Measurements from ENCODE around the gene ETV4.

DNA sequence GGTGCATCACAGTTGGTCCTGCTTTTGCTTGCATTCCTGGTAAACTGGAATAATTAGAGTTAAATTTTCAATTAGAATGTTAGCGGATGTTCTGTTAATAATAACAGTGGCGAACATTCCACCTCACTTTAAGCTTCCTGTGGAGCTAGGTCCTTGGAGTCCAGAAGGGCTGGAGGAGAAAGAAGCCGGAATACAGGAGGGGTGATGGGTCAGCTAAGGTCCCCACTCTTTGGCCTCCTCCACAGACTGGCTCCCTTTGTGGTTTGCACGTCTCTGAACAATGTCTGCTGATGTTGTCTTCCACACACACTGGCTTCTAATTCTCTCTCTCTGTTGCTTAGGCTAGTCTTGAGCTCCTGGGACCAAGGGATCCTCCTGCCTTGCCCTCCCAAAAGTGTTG is 35.0 kb upstream of the ETV4 start:
- TF ChIP-seq SMC3 (conservative IDR thresholded peaks at IDR 0.05; ENCODE audit: poor library complexity) (no peak), RAD21 (conservative IDR thresholded peaks at IDR 0.05) (no peak), TAF1 (IDR thresholded peaks at IDR 0.05; ENCODE audit: low read depth) (no peak), EP300 (conservative IDR thresholded peaks at IDR 0.05; ENCODE audit: poor library complexity, severe bottlenecking) (no peak)
- TF ChIP-seq, protein P1, sequence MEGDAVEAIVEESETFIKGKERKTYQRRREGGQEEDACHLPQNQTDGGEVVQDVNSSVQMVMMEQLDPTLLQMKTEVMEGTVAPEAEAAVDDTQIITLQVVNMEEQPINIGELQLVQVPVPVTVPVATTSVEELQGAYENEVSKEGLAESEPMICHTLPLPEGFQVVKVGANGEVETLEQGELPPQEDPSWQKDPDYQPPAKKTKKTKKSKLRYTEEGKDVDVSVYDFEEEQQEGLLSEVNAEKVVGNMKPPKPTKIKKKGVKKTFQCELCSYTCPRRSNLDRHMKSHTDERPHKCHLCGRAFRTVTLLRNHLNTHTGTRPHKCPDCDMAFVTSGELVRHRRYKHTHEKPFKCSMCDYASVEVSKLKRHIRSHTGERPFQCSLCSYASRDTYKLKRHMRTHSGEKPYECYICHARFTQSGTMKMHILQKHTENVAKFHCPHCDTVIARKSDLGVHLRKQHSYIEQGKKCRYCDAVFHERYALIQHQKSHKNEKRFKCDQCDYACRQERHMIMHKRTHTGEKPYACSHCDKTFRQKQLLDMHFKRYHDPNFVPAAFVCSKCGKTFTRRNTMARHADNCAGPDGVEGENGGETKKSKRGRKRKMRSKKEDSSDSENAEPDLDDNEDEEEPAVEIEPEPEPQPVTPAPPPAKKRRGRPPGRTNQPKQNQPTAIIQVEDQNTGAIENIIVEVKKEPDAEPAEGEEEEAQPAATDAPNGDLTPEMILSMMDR (IDR thresholded peaks at IDR 0.05; ENCODE audit: poor library complexity, severe bottlenecking), result no peak

Data from neural cell (in vitro differentiated cells).